ENCODE results near the gene FLT3LG.

Gene FLT3LG

DNA sequence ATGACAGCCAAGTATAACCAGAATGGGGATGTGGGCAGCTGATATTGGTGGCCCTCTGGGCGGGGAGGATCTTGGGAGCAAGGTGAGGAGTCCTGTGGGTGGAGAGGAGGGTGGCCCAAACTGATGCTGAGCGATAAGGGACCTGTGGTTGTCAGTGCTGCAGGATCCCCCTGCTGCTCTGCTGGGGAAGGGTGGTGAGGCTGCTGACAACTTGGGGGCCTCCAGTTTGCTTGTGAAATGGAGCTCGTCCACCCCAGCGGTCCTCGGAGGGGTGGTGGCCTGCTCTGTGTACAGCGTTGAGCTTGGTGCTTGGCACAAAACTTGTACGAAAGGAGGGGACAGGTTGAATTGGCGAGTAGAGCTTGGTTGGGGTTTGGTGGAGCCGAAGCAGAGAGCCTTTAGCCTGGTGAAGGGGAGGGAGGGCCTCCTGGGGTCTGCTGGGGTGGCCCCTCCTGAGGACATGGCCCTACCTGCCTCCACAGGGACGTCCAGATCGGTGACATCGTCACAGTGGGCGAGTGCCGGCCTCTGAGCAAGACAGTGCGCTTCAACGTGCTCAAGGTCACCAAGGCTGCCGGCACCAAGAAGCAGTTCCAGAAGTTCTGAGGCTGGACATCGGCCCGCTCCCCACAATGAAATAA, 25.1 kb downstream of the FLT3LG start:
- no peak for DNase-seq (ENCODE audit: low read depth, low spot score)
- peak overlapping the region; percentile 50 for H3K4me3 ChIP-seq (ENCODE audit: low read length)

DNA sequence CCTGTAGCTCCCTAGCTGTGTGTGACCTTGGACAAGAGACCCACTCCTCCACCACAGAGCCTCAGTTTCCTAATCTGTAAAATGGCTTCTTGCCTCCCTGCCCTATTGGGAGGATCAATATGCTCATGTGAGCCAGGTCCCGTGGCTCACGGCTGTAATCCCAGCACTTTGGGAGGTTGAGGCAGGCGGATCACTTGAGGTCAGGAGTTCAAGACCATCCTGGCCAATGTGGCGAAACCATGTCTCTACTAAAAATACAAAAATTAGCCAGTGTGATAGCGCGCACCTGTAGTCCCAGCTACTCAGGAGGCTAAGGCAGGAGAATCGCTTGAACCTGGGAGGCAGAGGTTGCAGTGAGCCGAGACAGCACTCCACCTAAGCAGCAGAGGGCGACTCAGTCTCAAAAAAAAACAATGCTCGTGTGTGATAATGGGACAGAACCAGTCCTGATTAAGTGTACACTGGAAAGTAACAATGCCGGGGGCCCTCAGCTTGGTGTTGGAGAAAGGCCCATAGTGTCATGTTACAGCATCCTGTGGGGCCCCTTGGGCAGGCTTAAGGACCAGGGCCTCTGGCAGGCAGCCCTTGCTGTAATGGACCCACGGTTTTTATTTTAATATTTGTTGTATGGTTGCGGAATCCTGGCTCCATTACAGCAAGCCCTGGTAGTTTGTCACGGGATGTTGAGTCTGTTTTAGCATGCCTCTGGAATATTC, 29.0 kb downstream of the FLT3LG start:
- DNase-seq (ENCODE audit: low read depth, low spot score): peak; percentile 54

DNA sequence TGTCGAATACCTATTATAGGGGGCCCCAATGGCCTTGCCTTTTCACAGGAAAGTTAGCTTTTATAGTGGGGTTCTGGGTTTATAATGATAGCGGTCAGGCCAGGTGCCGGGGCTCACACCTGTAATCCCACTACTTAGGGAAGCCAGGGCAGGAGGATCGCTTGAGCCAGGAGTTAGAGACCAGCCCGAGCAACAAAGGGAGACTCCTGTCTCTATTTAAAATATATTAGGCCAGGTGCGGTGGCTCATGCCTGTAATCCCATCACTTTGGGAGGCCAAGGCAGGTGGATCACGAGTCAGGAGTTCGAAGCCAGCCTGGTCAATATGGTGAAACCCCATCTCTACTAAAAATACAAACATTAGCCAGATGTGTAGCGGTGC, 29.6 kb downstream of the FLT3LG start:
- no peak for DNase-seq (ENCODE audit: low read depth, low spot score)
- H3K4me3 ChIP-seq (ENCODE audit: low read length): no peak overlapping the region

More for the DNA sequence above, 29.0 kb downstream of the FLT3LG start:
- no peak overlapping the region for H3K4me3 ChIP-seq (ENCODE audit: low read length)

DNA sequence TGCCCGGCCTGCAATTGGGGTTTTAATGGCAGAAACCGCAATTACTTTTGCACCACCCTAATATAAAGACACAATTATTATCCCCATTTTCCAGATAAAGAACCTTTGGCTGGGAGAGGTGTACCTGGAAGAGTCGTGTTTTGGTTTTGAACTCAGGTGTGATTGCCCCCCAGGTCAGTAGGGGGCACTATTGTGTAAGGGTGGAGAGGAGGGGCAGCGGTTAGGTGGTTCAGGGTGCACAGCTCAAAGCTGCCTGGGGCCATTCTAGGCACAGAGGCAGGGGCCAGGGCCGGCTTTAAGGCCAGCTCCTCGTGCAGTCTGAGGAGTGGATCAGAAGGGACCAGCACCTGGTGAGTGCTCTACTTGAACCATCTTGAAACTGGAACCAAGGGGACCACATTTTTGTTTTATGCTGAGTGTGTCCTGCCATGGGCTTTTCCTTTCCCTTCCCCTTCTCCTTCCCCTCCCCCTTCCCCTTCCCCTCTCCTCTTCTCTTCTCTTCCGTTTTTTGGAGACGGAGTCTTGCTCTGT, 32.6 kb downstream of the FLT3LG start:
- peak; percentile 71 for DNase-seq (ENCODE audit: low read depth, low spot score)
- H3K4me3 ChIP-seq (ENCODE audit: low read length): no peak overlapping the region

DNA sequence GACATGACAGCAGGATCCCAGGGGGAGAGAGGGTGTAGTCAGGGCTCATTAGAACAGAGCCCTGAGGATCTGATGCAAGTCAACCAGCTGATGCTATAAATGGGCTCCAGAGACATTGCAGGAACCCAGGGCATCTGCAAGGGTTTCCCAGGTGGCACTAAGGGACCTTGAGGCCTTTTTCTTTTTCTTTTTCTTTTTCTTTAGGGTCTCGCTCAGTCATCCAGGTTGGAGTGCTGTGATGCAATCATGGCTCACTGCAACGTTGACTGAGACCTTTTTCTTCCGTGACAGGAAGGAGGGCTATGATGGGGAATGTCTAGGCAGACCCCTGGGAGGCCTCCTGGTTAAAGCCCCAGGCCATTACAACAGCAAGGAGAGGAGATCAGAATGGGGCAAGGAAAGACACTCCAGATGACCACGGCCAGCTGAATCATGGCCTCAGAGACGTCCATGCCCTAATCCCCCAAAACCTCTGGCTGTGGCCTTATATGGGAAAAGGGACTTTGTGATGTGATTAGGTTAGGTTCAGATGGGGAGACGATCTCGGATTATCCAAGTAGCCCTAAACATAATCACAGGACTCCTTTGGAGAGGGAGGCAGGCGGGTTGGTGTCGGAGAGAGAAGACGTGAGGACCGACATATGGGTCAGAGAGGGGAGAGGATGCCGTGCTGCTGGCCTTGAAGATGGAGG, 33.9 kb downstream of the FLT3LG start:
- no peak for DNase-seq (ENCODE audit: low read depth, low spot score)
- H3K4me3 ChIP-seq (ENCODE audit: low read length): no peak overlapping the region

DNA sequence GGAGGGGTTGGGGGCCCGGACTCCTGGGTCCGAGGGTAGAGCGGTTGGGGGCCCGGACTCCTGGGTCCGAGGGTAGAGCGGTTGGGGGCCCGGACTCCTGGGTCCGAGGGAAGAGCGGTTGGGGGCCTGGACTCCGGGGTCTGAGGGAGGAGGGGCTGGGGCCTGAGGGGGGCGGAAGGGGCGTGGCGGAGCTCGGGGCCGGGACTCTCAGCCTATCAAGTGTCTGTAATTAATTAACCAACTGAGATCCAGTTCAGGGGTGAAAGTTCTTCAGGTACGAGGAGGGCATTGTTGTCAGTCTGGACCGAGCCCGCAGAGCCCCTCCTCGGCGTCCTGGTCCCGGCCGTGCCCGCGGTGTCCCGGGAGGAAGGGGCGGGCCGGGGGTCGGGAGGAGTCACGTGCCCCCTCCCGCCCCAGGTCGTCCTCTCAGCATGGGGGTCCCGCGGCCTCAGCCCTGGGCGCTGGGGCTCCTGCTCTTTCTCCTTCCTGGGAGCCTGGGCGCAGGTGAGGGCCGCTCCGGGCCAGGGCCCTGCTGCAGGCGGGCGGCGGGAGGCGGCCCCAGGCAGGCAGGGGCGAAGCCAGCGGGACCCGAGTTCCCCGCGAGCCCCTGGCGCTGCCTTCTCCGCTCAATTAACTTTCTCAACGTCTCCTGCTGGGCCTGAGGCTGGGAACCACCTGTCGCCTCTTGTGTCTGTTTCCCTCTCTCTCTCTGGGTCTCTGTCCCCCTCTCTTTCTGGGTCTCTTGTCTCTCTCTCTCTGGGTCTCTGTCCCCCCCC, 39.1 kb downstream of the FLT3LG start:
- DNase-seq (ENCODE audit: low read depth, low spot score): no peak
- peak overlapping the region; percentile 70 for H3K4me3 ChIP-seq (ENCODE audit: low read length)

DNA sequence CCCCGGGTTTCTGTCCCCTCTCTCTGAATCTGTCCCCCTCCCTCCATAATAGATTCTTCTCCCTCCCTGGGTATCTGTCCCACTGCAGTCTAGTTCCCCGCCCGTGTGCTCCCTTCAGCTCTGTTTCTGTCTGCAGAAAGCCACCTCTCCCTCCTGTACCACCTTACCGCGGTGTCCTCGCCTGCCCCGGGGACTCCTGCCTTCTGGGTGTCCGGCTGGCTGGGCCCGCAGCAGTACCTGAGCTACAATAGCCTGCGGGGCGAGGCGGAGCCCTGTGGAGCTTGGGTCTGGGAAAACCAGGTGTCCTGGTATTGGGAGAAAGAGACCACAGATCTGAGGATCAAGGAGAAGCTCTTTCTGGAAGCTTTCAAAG, 39.7 kb downstream of the FLT3LG start:
- no peak for DNase-seq (ENCODE audit: low read depth, low spot score)
- H3K4me3 ChIP-seq (ENCODE audit: low read length): peak overlapping the region; percentile 70

DNA sequence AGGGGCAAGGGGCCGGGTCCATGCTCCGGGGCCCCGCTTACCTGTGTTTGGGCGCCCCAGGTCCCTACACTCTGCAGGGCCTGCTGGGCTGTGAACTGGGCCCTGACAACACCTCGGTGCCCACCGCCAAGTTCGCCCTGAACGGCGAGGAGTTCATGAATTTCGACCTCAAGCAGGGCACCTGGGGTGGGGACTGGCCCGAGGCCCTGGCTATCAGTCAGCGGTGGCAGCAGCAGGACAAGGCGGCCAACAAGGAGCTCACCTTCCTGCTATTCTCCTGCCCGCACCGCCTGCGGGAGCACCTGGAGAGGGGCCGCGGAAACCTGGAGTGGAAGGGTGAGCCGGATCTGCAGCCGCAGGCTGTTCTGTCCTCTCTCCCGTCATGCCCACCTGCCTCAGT, 40.1 kb downstream of the FLT3LG start:
- DNase-seq (ENCODE audit: low read depth, low spot score): no peak
- H3K4me3 ChIP-seq (ENCODE audit: low read length): peak overlapping the region; percentile 70

DNA sequence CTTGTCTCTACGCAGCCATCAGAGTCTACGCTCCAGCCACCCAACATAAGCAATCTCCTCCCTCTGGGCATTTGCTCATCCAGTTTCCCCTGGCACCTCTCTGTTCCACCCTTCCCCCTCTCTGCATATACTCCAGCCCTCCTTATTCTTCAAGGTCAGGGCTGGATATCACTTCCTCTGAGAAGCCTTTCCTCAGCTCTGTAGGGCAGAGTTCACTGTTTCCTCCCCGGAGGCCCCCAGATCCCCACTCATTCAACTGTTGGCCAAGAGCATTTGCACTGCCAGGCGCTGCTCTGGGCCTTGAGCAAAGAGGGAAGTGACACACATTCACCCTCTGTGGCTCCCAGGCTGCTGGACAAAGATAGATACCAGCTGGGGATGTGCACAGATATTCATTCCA, 41.8 kb downstream of the FLT3LG start:
- H3K4me3 ChIP-seq (ENCODE audit: low read length): no peak overlapping the region
- no peak for DNase-seq (ENCODE audit: low read depth, low spot score)

DNA sequence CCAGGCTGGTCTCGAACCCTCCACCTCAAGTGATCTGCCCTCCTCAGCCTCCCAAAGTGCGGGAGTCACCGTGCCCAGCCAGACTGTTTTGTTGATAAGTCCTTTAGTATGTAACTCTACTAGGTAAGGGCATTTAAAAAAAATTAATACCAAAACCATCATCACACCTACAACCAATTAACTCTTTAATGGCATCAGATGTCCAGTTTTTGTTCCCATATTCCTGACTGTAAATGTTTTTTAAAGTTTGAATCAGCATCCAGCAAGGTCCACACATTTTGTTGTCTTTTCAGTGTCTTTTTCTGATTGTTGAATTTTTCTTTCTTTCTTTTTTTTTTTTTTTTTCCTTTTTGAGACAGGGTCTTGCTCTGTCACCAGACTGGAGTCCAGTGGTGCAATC, 44.0 kb downstream of the FLT3LG start:
- no peak for DNase-seq (ENCODE audit: low read depth, low spot score)
- no peak overlapping the region for H3K4me3 ChIP-seq (ENCODE audit: low read length)

DNA sequence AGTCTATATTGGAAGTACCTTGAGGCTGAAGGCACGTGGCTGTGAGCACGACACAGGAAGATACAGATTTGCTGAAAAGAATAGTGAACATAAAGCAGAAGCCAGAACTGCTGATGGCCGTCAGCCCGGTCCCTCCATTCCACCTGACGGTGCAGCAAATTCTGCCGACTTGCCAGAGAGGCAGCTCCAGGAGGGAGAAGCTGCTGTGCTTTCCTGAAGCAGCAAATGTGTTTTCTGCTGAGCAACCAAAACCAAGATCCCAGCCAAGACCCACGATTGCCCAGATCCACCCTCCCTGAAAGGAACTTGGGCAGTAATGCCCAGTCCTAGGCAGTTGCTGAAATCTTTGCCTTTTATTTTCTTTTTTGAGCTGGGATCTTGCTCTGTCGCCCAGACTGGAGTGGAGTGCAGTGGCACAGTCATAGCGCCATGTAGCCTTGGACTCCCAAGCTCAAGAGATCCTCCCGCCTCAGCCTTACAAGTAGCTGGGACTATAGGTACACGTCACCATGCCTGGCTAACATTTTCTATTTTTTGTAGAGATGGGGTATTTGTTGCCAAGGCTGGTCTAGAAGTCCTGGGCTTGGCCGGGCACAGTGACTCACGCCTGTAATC, 46.8 kb downstream of the FLT3LG start:
- no peak overlapping the region for H3K4me3 ChIP-seq (ENCODE audit: low read length)
- DNase-seq (ENCODE audit: low read depth, low spot score): no peak

DNA sequence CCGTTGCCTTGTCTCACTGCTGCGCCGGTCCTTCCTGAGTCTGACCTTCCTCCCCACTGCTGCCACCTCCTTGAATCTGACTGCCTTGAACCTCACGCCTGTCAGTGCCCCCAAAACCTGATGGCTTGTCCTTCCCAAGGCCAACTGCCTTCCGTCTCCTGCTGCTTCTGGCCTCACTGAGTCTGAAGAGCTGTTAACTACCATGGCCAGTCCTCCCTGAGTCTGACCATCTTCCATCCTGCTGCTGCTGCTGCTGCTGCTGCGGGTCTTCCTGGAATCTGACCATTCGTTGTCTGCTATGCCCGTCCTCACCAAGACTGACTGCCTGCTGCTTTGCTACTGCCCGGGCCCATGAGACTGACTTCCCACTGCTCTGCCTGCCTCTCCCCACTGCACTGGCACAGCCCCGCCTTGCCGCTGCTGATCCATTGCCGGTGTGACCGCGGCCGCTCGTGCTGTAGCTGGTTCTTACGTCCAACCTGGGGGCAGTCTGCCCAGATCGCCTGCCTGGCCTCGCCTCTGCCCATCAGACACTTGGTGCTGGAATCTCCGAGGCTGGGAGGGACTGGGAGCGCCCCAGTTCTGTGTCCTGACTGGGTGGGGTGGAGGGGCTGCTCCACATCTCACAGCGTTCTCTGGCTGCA, 50.9 kb downstream of the FLT3LG start:
- no peak overlapping the region for H3K4me3 ChIP-seq (ENCODE audit: low read length)
- DNase-seq (ENCODE audit: low read depth, low spot score): no peak

DNA sequence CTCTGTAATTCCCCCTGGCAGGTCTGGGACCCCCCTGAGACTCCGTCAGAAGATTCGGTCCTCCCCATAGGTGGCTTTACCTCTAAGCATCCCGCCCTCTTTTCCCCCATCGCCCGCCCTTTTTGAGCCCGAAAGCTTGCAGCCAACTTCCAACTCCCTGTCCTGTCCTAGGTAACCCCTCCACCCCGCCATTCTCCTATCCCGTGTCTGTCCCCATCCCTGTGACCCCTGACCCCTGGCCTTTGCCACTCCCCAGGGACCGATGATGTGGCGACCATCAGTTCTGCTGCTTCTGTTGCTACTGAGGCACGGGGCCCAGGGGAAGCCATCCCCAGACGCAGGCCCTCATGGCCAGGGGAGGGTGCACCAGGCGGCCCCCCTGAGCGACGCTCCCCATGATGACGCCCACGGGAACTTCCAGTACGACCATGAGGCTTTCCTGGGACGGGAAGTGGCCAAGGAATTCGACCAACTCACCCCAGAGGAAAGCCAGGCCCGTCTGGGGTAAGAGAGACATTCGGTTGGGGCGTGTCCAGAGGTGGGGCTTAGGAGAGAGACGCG, 54.3 kb downstream of the FLT3LG start:
- H3K4me3 ChIP-seq (ENCODE audit: low read length): peak overlapping the region; percentile 16
- no peak for DNase-seq (ENCODE audit: low read depth, low spot score)

DNA sequence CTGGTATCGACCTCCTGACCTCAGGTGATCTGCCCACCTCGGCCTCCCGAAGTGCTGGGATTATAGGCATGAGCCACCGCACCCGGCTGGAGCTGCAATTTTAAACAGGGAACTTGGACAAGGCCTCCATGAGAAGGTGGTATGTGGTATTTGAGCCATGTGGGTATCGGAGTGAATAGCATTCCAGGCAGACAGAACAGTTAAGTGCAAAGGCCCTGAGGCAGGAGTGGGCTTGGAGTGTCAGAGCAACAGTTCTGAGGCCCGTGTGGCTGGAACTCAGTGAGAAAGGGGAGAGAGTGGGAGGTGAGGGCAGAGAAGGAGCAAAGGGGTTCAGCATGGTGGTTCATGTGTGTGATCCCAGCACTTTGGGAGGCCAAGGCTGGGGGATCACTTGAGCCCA, 56.7 kb downstream of the FLT3LG start:
- DNase-seq (ENCODE audit: low read depth, low spot score): no peak

DNA sequence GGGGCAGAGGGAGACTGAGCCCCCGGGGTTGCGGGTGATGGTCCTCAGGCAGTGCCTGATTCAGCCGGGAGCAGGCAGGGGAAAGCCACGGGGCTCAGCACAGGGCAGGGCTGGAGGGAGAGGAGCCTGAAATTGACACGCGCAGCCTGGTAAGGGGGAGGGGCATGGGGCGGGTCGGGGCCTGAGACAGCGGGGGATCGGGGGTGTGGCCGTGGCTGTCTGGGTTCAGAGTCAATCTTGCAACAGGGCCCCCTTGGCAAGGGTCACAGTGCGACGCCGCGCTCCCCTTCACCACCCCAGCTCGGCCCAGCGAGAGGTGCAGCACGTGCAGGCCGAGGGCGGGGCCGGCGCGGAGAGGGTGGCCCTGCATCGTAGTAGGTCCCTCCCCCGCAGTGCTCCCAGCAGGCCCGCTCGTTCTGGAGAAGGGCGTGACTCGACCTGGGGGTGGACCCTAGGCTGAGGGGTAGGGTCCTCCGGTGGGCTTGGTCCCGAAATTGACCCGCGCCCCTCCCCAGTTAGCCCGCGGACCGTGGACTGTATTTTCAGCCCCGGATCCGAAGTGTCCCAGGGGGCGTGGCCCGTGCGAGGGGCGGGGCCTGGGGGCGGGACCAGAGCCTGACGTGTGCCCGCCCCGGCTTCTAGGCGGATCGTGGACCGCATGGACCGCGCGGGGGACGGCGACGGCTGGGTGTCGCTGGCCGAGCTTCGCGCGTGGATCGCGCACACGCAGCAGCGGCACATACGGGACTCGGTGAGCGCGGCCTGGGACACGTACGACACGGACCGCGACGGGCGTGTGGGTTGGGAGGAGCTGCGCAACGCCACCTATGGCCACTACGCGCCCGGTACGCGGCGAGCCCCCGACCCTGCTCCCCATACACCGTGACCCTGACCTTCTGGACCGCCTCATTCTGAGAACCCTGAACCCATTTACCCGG, 59.8 kb downstream of the FLT3LG start:
- H3K4me3 ChIP-seq (ENCODE audit: low read length): peak overlapping the region; percentile 47
- DNase-seq (ENCODE audit: low read depth, low spot score): no peak

More for the DNA sequence above, 56.7 kb downstream of the FLT3LG start:
- no peak overlapping the region for H3K4me3 ChIP-seq (ENCODE audit: low read length)

DNA sequence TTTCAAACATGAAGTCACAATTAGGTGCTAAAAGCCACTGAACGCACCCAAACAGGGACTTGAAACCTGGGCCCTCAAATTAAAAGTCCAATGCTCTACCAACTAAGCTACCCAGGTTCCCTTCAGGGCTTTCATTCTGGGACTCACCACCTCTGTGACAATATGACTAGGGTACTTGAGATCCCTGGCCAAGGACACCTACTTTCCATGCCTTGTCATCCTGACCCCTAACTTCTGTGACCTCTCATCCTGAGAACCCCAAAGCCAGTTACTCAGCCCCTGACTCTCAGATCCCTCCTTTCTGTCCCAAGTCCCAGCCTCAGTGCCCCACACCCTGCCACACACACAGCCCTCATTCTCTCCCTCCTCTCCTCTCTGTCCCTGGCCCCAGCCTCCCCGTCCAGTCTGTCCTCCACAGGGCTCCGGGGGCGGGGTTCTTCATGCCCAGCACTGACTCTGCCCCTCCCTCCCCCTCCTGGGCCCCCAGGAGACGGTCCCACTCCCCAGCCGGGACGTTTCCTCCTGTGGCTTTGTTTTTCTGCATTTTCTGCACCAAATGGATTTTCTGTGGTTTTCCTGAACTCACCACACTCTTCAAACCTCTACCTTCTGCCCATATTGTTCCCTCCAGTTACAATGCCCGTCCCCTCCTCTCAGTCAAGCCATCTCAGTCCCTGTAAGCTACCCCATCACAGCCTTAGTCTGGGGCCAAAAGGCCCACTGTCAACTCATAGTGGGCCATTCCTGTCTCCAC, 60.8 kb downstream of the FLT3LG start:
- peak; percentile 62 for DNase-seq (ENCODE audit: low read depth, low spot score)
- peak overlapping the region; percentile 47 for H3K4me3 ChIP-seq (ENCODE audit: low read length)

Data from Jurkat, Clone E6-1 (cell line).